ENCODE data around the gene TNK1.

TNK1 gene

DNA sequence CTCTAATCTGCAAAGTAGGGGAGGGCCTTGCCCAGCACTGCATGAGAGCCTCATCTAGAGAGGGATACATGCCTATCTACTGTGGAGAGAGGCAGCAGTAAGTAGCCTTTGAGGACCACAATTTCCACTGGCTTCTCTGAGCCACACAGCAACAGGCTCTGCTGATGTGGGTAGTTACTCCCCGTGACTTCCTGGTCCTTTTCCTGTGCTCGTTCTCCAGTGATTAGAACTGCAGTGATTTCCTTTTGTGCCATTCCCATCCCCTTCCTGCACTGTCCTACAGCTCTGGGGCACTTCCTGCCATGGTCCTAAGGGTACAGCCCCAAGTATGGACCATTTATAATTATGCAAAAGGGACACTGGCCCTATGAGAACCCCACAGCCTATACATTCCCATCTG, 10.4 kb downstream of the TNK1 start:
- DNase-seq (ENCODE audit: low read depth in 2 of 2) = no peak

DNA sequence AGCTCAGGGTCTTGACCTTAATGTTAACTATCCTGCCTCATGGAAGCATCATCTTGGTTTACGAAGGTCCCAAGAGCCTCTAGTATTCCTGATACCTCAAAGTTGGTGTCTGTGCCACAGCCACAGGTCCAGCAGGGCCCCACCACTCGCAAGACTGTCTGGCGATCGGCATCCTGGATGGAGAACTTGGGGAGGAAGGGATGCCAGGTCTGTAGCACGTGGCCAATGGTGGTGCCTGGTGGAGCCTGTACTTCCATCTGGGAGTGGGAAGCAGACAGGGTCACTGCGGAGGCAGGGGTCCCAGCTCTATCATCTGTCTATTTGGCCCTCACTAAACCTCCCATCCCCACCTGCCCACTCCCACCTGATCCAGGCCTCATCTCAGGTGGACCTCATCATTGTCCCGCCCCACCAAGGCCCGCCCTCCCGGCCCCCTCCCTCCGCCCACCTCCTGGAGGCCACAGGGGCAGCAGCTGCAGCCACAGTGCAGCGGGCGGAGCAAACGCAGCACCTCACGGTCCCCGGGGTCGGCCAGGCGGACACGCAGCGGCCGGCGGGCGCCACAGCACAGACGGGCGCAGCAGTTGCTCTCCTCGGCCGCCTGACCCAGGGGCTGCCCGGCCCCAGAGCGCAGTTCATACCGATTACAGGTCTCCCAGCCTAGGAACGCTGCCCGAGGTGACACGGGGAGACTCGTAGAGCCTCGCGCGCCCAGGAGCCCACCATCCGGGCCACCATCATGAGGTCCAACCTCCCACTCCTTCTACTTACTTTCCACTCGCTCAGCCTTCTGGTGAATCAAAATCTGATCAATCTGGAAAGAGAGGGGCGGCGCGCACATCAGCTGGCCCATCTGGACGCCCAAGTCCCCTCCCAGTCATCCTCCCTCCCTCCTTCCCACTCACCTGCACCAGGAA, 12.1 kb downstream of the TNK1 start:
- DNase-seq (ENCODE audit: low read depth in 2 of 2) = no peak

DNA sequence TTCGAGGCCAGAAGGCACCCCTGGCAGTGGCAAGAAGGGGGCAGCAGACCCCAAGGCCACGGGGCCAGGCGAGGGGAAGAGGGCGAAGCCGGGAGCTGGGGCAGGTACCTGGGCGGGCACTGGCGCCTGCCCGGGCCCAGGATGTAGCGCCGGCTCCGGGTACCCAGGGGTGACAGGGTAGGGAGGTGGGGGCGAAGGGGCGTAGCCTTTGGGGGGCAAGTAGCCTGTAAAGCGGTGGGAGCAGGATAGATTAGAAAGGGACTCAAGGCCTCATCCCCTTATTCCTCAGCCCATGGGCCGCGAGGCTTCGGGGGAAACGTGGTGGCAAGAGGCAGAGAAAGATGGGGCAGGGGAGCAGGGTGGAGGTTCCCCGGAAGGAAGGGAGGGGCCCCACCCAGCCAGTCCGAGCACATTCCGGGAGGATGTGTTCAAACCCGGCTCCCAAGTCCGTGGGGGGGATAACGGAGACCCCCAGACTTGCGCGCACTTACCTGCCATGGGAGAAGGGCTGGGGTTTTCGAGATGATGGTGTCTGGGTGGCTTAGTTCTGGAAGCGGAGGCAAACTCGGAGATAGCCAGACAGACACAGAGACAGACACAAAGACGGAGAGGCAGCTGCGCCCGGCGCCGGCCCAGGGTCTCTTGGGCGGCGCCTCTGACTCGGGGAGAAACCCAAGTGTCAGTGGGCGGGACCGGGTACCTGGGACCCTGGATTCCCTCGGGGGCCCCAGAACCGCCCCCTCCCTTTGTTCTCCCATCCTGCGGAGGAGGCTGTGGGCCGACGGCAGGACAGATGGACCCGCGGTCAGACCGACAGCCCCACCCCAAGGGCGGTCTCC, 12.9 kb downstream of the TNK1 start:
- DNase-seq (ENCODE audit: low read depth in 2 of 2) = peak; percentile 27 to 40

DNA sequence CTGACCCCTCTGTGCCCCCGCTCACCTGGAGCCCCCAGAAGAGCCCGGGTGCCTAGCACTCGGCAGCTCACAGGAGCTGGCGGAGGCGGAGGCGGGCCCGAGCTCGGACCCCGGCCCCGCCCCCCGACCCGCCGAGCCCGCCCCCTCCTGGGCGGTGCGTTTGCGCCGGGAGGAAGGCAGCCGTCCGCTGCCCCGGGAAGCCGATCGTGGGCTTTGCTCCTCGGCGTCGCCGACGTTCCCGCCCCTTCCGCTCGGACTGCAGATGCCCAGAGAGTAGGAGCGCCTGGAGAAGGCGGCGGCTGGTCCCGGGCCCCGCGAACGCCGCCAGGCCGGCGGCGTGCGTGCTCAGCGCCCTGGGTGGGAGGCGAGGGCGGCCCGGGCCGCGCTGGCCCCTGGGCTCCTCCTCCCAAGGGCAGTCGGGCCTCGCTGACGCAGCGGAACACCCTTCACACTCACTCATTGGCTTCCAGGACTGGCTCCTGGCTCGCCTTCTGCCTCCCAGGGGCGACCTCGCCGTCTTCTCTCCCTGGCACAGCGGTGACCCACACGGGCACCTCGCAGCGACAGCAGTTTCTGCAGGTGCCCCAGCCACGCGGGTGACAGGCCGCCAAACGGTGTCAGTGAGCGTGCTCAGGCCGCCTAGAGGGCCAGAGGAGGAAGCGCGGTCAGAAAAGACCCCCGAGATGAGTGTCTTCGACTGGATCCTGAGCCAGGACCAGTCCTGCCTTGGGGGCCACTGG, 13.7 kb downstream of the TNK1 start, which contains the start of gene PLSCR3:
PLSCR3 (minus strand) TSS at position 74 of the 740 bp plus-strand sequence. CDS start 415 bp downstream, outside the sequence.
- peak; percentile 54 to 79 for DNase-seq (ENCODE audit: low read depth in 2 of 2)

DNA sequence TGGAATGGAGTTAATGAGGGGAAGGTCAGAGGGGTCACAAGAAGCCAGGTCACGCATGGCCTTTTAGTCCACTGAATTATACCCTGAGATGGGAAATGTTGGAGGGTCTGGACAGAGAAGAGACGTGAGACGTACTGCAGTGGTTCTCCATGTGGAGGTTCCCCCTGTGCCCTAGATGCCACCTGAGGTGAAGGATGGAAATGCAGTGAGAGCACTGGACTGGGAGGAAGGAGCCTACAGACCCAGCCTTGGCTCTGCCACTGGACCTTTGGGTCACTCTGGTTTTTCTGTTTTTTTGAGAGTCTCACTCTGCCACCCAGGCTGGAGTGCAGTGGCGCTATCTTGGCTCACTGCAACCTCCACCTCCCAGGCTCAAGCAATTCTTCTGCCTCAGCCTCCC, 15.3 kb downstream of the TNK1 start:
- no peak for DNase-seq (ENCODE audit: low read depth in 2 of 2)

DNA sequence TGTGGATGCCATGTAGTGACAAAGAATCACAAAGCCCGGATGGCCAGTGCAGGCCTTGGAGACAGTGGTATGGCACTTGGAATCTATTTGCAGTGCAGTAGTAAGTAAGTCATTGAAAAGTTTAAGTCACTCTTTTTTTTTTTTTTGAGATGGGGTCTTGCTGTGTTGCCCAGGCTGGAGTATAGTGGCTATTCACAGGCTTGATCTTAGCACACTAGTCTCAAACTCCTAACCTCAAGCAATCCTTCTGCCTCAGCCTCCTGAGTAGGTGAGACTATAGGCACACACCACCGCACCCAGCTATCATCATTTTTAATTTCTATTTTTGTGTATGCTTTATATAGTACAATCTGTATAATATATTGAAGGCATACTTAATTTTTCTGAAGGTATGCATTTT, 17.7 kb downstream of the TNK1 start:
- no peak for DNase-seq (ENCODE audit: low read depth in 2 of 2)

DNA sequence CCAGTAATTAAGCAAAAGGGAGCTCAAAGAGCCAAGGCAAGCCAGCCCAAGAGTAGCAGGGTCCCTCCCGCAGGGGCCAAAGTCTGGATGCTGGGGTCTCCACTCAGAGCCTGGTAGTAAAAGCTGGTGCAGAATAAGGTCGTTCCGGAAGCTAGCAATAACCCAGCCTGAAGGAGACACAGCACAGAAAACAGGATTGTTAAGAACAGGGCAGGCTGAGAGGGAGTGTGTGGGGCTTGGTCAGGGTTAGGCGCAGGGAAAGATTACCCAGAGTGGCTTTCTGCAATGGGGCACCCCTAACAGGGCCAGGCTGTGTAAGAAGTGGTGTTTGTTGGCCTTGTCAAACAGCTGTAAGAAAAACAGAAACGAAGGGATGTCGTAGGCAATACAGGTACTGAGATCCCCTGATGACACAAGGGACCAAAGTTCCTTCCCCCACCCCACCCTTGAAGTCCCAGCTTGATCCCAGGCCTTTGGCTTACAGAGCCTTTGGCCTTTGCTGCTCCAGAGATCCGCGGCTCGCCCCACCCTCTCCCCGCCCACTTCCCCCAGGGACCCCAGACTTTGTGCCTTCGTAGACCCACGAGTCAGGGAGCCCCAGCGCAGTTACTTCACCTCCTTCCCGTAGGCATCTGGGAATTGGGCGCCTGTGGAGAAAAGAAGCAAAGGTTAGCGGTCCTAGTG, 22.3 kb downstream of the TNK1 start:
- no peak for DNase-seq (ENCODE audit: low read depth in 2 of 2)

DNA sequence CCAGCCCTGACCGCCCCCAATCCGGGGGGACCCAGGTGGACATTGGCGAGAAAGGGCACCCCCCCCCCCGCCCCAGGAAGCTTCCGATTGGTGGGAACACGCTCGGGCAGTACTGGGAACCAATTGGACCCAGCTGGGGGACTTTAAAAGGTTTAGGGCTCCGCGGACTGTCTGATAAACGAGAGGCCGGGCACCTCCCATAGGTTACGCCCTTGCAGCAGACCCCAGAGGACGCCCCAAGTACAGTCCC, 22.8 kb downstream of the TNK1 start:
- no peak for DNase-seq (ENCODE audit: low read depth in 2 of 2)

DNA sequence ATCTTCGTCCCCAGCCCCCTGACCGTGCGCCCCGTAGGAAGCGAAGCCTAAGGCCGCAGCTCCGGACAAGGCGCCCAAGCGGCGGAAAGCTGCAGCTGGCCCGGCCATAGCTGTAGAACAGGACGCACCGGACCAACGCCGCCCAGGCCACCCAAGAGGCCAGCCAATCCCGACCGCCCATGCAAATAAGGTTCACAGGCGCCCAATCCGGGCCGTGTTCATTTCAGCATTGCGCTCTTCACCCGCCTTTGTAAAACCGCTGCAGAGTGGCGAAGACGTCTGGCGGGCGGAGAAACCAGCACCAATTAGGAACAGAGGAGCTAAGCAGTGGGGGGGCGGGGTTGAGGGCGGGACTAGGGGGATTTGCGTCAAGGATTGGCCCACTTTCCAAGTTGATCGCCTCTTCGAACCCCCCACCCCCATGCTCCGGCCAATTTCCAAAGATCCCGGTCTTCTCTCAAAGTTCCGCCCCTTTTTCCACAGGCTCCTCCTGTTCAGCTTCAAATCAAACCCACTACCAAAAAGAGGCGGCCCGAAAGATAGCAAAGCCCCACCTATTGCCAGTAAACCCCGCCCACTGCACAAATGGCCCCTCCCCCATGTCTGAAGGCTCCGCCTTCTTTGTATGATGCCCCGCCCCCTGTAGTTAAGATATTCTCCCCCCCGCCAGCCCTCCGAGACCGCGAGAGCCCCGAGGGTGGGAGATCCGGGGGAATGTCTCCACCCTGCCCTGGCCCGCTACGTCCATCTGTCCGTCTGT, 23.3 kb downstream of the TNK1 start, which contains the start of gene TMEM256:
TMEM256 (minus strand) TSS at position 121 of the 760 bp plus-strand sequence; CDS start at position 108, 13 bp downstream.
- peak; percentile 93 to 95 for DNase-seq (ENCODE audit: low read depth in 2 of 2)

DNA sequence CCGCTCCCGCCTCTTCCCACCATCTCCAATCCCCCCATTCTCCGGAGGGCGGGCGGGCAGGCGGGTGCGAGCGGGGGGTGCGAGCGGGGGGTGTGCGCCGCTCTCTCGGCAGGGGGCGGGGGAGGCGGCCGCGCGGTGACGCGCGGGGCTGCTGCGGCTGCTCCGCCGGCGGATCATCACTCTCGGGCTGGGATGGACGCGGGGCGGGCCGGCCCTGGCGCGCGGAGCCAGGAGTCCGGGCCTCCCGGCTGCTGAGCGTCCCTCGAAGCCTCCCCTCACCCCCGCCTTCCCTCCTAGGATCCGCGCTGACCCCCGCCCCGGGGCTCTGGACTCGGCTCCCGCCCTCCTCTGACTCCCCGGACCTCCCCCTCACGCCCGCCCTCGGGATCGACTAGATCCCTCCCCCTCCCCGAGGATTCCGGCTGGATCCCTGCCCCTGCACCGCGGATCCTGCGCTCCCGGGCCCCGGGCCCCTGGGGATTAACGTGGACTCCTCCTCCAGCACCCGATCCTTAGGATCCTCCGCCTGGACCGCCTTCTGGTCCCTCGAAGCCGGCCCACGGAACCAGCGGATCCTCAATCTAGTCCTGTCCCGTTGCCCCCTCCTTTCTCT, 24.0 kb downstream of the TNK1 start:
- DNase-seq (ENCODE audit: low read depth in 2 of 2) = peak in 1 of 2 donors; percentile 57

DNA sequence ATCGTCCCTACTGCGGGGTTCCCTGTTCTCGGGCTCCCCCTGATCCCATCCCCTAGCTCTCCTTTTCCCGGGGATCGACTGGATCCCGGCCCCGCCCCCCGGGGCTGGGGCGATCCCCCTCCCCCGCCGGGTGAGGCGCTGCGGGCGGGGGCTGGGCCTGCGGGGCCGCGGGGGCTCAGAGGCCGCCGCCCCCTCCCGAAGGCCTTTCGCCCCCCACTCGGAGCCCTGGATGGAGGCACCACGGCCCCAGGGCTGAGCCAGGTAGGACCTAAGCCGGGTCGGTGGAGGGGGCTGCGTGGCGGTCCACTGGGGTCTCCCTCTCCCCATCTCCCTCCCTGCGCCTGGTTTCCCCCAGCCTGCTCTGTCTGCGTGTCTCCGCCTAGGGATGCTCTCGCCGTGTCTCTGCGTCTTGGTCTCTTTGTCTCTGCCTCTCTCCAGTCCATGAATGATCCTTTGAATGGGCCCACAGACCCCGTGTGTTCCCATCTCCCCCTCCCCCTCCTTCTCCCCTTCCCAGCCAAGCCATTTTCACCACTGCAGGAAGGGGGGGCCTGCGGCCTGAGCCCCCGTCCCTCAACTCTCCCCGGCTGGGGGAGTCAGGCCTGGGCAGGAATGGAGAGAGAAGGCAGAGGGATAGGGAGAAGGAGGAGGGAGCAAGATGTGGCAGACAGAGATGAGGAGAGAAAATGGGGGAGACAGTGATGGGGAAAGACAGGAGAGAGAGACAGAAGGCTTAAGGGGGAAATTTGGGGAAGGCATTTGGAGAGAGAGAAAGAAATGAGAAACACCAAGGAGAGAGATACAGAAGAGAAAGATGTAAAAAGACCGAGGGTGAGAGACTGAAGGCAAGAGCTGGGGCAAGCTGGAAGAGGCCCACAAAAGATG, 24.7 kb downstream of the TNK1 start:
- no peak for DNase-seq (ENCODE audit: low read depth in 2 of 2)

DNA sequence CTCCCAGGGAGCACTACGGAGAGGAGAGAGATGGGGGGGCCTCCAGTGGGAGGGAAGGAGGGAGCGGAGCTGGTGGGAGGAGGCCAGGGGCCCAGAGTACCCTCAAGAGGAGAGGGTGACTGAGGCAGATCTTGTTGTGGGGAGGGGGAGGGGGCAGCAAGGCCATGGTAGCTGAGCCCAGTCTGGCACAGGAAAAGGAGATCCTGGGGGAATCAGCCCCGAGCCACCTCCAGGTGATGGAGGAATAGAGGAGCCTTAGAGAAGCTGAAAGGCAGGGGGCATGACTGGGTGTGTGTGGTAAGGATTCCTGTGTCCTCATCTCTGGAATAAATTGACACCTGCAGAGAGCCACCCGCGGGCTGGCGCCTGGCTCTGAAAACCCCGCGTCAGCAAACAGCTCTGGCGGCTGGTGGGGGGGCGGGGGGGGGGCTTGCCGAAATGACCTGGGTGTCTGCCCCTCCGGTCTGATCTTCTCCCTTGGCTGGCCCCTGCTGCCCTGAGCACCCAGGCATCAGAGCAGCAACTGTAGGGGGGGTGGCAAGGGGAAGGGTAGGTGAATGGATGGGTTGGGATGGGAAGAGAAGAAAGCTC, 25.4 kb downstream of the TNK1 start:
- DNase-seq (ENCODE audit: low read depth in 2 of 2) = no peak

DNA sequence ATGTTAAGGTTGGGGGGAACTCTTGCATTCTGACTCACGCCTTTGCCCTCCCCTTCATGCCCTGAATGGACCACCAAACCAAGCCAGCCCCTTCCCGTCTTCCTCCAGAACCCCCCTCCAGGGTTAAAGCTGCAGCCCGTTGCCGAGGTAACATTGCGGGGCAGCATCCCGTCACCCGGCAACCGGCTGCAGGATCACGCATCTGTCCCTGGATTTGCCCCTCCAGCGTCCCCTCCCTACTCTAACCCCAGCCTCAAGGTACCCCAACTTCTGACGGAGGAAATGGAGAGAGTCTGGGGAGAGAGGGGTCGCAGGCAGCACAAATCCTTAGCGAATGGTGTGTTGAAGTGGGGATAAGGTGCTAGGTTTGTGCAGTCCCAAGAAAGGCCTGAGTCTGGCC, 26.2 kb downstream of the TNK1 start:
- no peak for DNase-seq (ENCODE audit: low read depth in 2 of 2)

DNA sequence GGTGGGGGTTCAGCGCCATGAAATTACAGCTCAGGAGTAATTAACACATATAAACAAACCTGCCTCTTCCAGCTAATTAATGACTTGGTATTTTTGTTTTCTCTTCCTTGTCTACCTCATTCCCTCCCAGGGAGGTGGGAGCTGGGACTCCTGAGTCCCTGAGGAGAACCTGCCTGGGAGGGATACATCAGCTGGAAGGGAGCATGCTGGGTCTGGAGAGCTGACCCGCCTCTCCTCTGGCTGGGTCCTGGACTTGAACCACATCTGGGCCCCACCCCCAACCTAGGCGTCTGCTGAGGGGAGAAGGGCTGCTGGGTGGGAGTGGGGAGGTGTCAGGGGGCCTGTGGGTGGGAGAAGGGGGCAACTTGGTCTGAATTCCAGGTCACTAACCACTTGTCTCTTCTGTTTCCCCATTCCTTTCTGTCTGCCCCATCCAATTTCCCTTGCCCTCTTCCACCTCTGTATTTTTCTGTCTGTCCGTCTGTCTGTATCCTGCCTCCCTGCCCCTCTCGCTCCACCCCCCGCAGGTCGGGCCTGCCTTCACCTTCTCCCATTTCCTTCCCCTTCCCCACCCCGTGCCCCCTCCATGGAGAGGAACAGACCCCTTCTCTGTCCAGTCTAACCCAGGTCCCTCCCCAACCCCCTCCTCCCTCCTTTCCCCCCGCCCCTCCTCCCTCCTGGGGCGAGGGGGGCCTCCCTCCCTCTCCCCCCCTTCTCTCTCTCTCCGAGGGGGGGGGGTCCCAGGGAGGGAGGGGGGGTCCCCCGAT, 26.8 kb downstream of the TNK1 start, which contains the start of gene NLGN2:
NLGN2 (plus strand) TSS at position 361 of the 767 bp plus-strand sequence. CDS start 411 bp downstream, outside the sequence.
- no peak for DNase-seq (ENCODE audit: low read depth in 2 of 2)

DNA sequence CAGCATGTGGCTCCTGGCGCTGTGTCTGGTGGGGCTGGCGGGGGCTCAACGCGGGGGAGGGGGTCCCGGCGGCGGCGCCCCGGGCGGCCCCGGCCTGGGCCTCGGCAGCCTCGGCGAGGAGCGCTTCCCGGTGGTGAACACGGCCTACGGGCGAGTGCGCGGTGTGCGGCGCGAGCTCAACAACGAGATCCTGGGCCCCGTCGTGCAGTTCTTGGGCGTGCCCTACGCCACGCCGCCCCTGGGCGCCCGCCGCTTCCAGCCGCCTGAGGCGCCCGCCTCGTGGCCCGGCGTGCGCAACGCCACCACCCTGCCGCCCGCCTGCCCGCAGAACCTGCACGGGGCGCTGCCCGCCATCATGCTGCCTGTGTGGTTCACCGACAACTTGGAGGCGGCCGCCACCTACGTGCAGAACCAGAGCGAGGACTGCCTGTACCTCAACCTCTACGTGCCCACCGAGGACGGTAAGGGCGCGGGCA, 27.4 kb downstream of the TNK1 start:
- DNase-seq (ENCODE audit: low read depth in 2 of 2) = no peak

DNA sequence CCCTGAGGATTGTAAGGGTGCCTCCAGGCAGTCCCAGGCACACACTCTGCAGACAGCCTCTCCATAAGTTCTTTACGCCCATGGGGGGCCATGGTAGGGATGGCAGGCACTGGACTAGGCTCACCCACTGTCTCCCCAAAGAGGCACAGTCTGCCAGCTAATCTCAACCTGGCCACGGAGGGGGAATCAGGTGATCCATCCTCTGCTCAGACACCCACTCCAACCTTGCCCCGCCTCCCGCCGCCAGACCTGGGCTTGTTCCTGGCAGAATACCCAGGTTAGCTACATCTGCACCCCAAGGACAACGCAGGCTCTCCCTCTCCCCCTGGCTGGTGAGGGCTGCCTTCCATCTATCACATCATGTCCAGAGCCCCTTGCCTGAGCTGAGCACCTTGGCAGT, 28.0 kb downstream of the TNK1 start:
- no peak for DNase-seq (ENCODE audit: low read depth in 2 of 2)

DNA sequence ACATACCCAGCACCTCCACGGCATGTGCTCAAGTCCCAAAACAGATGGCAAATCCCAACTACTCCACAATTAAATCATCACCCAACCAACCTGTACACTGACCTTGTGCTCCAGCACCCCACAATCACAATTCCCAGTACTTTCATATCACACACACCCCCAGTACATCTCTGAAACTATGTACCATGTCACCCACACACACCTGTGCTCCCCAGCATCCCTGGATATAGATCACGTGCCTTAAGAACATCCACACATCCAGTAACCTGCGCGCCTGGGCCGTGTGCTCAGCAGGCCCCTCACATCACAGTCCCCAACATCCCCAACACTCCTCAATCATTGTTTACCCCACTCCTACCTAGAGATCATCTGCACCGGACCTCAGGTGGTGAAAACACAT, 28.8 kb downstream of the TNK1 start:
- DNase-seq (ENCODE audit: low read depth in 2 of 2) = no peak

All from stimulated activated CD4-positive, alpha-beta T cell treated with anti-CD3 and anti-CD28 coated beads, Interleukin-15, amount 100 ng/mL, for 48 hours (primary cell).